GM18870 (cell line): ENCODE measurements around the gene SEM1.
"Not testable (repeated sequence)": the region's sequence is repeated elsewhere in the genome, so short reads cannot be mapped to it uniquely, and the experiment has no call there.

Experiments
- ATAC-seq: cut with Tn5 transposase; IDR thresholded peaks from one replicate; pipeline ENCODE4 v1.9.1; 2021; ENCODE audit warnings: moderate library complexity; ENCODE audit not compliant: unreplicated experiment

SEM1 gene

GRCh38 chr7:96707901-96708774, 1.5 kb downstream of the SEM1 start:
- no peak for ATAC-seq

DNA sequence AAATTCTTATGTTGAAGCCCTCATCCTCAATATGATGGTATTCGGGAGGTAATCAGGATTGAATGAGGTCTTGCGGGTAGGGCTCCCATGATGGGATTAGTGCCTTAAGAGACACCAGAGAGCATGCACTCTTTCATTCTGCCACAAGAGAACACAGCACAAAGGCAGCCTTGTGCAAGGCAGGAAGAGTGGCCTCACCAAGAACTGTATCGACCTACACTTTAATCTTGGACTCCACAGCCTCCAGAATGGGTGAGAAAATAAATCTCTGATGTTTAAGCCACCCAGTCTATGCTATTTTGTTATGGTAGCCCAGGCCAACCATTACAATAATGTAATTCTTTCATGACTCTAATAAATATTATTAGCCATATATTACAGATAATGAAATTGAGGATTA, 8.4 kb downstream of the SEM1 start:
- ATAC-seq, result no peak

DNA sequence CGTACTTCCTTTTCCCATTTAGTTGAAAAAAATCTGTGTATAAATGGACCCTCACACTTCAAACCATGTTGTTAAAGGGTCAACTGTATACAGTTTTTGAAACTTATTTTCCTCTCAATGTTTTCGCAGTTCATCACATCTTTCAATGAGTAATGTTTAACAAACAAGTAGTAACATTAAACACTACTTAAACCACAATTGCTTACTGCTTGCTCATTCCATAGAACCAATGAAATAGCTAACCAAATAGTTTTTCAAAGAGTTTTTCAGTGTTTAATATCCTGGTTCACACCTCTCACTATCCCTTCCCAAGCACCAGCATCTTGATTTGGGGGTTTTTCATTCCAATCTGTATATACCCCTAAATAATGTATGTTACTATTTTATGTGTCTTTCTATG, 9.1 kb downstream of the SEM1 start:
- ATAC-seq, result no peak

GRCh38 chr7:96699219-96699871, 10.3 kb downstream of the SEM1 start:
- ATAC-seq, result no peak

- not testable (repeated sequence) for ATAC-seq
These were observed 11.2 kb downstream of the SEM1 start for GRCh38 chr7:96698449-96698848.

DNA sequence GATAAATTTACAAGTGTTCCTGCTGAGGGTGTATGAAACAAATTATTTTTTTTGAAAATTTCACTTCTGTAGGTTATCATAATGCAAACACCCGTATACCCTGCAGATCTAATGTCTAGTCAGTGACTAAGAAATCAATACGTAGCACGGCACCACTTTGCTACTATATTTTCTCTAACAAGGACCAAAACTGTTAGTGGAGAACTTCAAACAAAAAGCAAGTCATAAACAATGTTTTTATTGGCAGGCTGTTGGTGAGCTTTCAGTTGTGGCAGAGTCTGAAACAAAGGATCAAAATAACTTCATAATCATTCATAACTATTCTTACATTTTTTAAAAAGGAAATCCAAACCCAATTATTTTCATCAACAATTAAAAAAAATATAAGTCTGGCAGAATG, 11.8 kb downstream of the SEM1 start:
- no peak for ATAC-seq

- no peak for ATAC-seq
These were observed 14.1 kb downstream of the SEM1 start for GRCh38 chr7:96695581-96695980.

GRCh38 chr7:96694082-96694481, 15.6 kb downstream of the SEM1 start:
- no peak for ATAC-seq

DNA sequence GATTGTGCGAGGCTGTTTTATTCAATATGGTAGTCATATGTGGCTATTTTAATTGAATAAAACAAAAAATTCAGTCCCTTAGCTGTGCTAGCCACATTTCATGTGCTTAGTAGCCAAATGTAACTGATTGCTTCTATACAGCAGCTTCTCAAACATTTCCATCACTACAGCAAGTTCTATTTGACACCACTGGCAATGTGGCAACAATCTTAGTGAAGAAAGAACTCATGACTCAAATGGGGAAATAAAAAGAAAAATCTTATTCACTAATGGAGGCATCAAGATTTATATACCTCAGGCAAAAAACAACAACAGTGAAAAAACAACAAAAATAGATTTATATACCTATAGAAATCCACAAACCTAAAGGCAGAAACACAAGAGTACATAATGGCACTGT, 17.9 kb downstream of the SEM1 start:
- ATAC-seq, result no peak

- no peak for ATAC-seq
These were observed 20.2 kb downstream of the SEM1 start for GRCh38 chr7:96689414-96689813.

DNA sequence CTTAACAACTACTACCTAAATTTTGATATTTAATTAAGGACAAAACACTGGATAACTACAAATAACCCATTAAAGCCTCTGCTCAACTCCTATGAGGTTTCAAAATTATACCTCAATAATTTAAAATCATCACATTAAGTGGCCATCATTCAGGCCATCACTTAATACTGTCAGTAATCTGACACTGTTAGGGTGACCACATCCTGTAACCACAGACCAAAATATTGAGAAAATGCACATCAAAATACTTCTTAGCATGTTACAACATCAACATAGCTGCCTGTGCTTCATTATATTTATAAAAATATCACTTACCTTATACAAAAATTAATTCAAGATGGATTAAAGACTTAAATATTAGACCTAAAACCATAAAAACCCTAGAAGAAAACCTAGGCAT, 23.3 kb downstream of the SEM1 start:
- no peak for ATAC-seq

GRCh38 chr7:96685755-96686154, 23.9 kb downstream of the SEM1 start:
- ATAC-seq, result peak; percentile 83

DNA sequence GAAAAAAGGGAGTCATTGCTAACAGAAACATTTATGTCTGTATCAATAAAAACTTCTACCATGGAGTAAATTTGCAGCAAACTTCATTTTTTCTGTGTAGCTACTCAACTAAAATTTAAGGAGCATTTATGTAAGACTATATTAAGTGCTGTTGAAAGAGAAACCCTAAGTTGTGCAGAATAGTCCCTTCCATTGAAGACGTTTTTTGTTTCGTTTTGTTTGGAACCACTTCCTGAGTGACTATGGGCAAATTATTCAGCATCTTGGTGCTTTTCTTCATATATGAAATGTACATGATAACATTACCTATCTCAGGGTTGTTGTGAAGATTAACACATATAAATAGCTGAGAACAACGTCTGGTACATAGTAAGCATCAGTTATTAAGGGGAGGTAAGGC, 24.3 kb downstream of the SEM1 start:
- peak; percentile 83 for ATAC-seq

DNA sequence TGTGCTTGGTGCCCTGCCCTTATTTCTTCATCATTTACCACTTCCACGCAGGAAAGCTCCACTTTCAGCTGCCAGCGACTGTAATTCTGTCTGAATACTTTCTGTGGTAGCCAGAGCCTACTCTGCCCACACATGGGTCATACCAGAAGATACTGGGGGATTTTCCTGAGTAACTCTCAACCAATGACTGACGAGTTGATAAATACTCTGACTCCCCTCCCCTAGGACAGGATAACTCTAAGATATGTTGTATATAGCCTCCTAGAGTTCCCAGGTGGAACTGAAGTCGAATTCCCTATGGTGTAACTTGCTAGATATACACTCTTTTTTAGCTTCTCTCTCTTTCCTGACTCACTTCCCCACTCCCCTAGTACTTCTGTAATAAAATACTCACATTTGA, 29.8 kb downstream of the SEM1 start:
- ATAC-seq, result no peak

GRCh38 chr7:96676919-96677318, 32.7 kb downstream of the SEM1 start:
- ATAC-seq, result no peak

GRCh38 chr7:96675548-96675947, 34.1 kb downstream of the SEM1 start:
- no peak for ATAC-seq

DNA sequence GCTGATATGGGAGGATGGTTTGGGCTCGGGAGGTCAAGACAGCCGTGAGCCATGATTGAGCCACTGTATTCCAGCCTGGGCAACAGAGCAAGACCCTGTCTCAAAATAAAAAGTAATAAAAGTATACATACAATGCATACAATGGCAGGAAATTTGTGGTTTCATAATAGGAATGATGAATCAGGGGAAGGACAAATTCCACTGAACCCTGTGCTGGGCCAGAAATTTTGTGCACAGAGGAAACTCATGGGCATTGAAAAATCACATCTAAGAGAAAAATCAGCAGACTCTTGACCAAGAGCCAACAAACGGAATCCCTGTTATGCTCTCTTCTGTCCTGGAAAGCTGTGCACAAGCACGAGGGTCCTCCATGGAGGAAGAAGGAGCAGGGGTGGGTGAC, 35.1 kb downstream of the SEM1 start:
- no peak for ATAC-seq

DNA sequence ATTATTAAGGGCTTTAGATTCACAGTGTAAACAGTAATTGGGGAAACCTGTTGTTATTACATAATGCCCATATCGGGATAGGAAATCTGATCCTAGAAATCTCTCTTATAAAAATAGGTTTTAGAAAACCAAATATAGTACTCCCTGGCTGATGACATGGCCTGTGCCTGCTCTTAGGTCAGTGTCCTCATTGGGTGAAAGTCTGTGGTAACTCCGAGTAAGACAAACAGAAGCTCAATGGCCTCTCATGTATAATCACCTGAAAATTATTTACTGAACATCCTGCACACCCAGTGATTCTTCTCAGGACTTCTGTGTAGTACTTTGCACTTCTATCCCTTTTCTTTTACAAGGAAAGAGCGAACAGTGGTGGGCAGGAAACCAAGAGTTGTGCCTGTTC, 37.8 kb downstream of the SEM1 start:
- no peak for ATAC-seq

GRCh38 chr7:96670338-96671289, 39.0 kb downstream of the SEM1 start:
- ATAC-seq, result no peak

GRCh38 chr7:96669812-96670211, 39.8 kb downstream of the SEM1 start:
- ATAC-seq, result no peak

DNA sequence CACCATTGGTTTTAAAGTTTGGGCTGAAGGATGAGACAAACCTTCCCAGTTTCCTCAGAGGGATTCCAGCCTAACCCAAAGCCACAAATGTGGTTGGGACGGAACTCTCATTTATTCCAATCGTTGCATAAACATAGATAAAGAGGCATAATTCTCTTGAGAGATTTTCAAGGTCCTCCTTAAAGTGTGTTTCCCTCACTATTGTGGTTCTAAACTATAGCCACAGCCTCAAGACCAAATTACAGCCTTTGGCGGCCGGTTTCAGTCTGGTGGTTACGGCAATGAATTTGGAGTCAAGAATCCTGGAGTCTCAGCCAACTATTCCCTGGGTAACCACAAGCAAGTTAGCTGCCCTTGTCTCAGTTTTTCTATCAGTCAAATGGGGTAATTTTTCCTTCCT, 42.6 kb downstream of the SEM1 start:
- ATAC-seq, result no peak
